HEK293 (cell line): ENCODE measurements around the gene MAB21L3.

Experiments
- MZF1 ChIP-seq: fragments of 450-650 bp; formaldehyde crosslinking; IDR thresholded peaks from 2 replicates; pipeline ENCODE4 v1.5.1; 2017; ENCODE audit warnings: missing biosample characterization, missing genetic modification characterization, borderline replicate concordance
- ZNF391 ChIP-seq: fragments of 450-650 bp; formaldehyde crosslinking; IDR thresholded peaks from 2 replicates; pipeline ENCODE4 v1.5.1; 2016; ENCODE audit warnings: low read depth, missing biosample characterization, missing genetic modification characterization, borderline replicate concordance
- ZNF701 ChIP-seq: fragments of 450-650 bp; formaldehyde crosslinking; IDR thresholded peaks from 2 replicates; pipeline ENCODE4 v1.5.1; 2016; ENCODE audit warnings: missing biosample characterization, missing genetic modification characterization
- ZNF768 ChIP-seq: fragments of 450-650 bp; formaldehyde crosslinking; IDR thresholded peaks from 2 replicates; pipeline ENCODE4 v1.5.1; 2018; ENCODE audit warnings: missing biosample characterization, mild to moderate bottlenecking, missing genetic modification characterization
- TF ChIP-seq, protein P1 (sequence below): fragments of 450-650 bp; formaldehyde crosslinking; IDR thresholded peaks from 2 replicates; pipeline ENCODE4 v1.5.1; 2016; ENCODE audit warnings: missing biosample characterization, missing genetic modification characterization
- TF ChIP-seq, protein P2 (sequence below): sonication (generic); formaldehyde crosslinking; IDR thresholded peaks from 2 replicates; pipeline ENCODE4 v1.8.1; 2022; ENCODE audit warnings: mild to moderate bottlenecking, moderate library complexity, missing genetic modification reagents
- TF ChIP-seq, protein P3 (sequence below): fragments of 450-650 bp; formaldehyde crosslinking; IDR thresholded peaks from 2 replicates; pipeline ENCODE4 v1.5.1; 2016; ENCODE audit warnings: missing biosample characterization, missing genetic modification characterization
- TF ChIP-seq, protein P4 (sequence below): fragments of 450-650 bp; formaldehyde crosslinking; IDR thresholded peaks from 2 replicates; pipeline ENCODE4 v1.5.1; 2016; ENCODE audit warnings: missing biosample characterization, missing genetic modification characterization

DNA sequence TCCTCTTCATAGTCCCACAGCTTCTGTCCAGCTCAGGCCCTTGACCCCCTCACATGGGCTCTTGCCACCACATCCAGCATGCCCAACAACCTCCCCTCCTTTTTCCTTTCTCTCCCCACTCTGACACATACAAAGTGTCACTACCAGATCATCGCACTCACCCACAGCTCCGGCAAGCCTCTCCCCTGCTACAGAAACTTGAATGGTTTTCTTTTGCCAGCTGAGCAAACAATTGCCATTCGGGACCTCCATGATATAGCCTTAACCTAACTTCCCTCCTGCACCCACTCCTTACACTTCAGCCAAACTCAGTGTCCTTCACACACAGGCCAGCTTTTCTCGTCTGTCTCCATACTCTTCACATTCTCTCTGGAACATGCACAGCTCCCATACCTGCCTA, 43.3 kb downstream of the MAB21L3 start:
- no peak for TF ChIP-seq ZNF391 (tag by site-specific recombination)
- TF ChIP-seq, protein P1, sequence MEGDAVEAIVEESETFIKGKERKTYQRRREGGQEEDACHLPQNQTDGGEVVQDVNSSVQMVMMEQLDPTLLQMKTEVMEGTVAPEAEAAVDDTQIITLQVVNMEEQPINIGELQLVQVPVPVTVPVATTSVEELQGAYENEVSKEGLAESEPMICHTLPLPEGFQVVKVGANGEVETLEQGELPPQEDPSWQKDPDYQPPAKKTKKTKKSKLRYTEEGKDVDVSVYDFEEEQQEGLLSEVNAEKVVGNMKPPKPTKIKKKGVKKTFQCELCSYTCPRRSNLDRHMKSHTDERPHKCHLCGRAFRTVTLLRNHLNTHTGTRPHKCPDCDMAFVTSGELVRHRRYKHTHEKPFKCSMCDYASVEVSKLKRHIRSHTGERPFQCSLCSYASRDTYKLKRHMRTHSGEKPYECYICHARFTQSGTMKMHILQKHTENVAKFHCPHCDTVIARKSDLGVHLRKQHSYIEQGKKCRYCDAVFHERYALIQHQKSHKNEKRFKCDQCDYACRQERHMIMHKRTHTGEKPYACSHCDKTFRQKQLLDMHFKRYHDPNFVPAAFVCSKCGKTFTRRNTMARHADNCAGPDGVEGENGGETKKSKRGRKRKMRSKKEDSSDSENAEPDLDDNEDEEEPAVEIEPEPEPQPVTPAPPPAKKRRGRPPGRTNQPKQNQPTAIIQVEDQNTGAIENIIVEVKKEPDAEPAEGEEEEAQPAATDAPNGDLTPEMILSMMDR = no peak
- TF ChIP-seq, protein P2, sequence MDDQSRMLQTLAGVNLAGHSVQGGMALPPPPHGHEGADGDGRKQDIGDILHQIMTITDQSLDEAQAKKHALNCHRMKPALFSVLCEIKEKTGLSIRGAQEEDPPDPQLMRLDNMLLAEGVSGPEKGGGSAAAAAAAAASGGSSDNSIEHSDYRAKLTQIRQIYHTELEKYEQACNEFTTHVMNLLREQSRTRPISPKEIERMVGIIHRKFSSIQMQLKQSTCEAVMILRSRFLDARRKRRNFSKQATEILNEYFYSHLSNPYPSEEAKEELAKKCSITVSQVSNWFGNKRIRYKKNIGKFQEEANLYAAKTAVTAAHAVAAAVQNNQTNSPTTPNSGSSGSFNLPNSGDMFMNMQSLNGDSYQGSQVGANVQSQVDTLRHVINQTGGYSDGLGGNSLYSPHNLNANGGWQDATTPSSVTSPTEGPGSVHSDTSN (CRISPR knock-in tag) = no peak
- TF ChIP-seq, protein P3, sequence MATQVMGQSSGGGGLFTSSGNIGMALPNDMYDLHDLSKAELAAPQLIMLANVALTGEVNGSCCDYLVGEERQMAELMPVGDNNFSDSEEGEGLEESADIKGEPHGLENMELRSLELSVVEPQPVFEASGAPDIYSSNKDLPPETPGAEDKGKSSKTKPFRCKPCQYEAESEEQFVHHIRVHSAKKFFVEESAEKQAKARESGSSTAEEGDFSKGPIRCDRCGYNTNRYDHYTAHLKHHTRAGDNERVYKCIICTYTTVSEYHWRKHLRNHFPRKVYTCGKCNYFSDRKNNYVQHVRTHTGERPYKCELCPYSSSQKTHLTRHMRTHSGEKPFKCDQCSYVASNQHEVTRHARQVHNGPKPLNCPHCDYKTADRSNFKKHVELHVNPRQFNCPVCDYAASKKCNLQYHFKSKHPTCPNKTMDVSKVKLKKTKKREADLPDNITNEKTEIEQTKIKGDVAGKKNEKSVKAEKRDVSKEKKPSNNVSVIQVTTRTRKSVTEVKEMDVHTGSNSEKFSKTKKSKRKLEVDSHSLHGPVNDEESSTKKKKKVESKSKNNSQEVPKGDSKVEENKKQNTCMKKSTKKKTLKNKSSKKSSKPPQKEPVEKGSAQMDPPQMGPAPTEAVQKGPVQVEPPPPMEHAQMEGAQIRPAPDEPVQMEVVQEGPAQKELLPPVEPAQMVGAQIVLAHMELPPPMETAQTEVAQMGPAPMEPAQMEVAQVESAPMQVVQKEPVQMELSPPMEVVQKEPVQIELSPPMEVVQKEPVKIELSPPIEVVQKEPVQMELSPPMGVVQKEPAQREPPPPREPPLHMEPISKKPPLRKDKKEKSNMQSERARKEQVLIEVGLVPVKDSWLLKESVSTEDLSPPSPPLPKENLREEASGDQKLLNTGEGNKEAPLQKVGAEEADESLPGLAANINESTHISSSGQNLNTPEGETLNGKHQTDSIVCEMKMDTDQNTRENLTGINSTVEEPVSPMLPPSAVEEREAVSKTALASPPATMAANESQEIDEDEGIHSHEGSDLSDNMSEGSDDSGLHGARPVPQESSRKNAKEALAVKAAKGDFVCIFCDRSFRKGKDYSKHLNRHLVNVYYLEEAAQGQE (tag by site-specific recombination) = no peak
- no peak for TF ChIP-seq MZF1 (tag by site-specific recombination)
- TF ChIP-seq, protein P4, sequence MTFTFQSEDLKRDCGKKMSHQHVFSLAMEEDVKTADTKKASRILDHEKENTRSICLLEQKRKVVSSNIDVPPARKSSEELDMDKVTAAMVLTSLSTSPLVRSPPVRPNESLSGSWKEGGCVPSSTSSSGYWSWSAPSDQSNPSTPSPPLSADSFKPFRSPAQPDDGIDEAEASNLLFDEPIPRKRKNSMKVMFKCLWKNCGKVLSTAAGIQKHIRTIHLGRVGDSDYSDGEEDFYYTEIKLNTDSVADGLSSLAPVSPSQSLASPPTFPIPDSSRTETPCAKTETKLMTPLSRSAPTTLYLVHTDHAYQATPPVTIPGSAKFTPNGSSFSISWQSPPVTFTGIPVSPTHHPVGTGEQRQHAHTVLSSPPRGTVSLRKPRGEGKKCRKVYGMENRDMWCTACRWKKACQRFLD (tag by site-specific recombination) = no peak
- no peak for TF ChIP-seq ZNF768 (tag by site-specific recombination)
- TF ChIP-seq ZNF701 (tag by site-specific recombination) = no peak
